Activated CD4-positive, CD25-positive, alpha-beta regulatory T cell treated with anti-CD3 and anti-CD28 coated beads, Interleukin-2, amount 50 U/mL, for 24 hours (primary cell): ENCODE measurements around the gene MYL1.

Experiments
- ATAC-seq, 2 donors: fragments of 150-1000 bp; cut with Tn5 transposase; one replicate each; pipeline ENCODE4 v1.10.0; 2021; ENCODE audit warnings: mild to moderate bottlenecking in 1 of 2, moderate library complexity in 1 of 2

The MYL1 gene

DNA sequence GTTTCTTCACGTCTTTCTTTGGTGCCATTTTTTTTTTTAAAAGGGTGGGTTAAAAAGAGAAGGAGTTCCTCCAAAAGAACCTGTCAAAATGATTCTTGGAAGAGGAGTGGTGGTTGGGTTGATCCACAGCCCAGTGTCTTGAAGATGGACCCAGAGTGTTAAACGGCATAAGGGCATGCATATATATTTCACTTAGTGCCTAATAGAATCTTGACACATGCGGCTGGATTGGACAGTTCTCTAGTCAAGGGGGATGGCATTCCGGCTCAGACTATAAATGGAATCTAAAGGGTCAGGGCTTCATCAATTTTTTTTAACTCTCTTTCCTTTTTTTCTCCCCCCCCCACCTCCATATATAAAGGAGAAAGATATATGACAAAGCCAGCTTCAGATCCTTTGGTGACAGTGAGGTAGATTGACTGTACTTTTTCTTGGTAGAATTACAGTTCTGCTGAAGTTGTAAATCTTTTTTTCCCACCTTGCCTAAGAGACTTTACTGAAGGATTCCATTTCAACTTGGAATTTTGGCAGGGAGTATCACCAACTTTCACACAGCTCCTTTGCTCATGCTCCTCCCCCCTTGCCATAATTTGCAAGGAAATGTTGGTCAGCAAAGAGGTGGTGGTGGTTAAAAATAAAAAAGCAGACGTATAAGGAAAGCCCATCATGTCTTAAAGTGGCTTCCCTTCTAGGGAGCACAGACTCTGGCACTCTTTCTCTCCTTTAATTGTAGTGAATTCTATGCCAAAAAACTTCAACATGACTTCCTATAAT, at the start of gene MYL1:
TSS of gene MYL1 (minus strand) at position 160 of the 774 bp plus-strand sequence. CDS start at position 28, 132 bp downstream.
- no peak for ATAC-seq

DNA sequence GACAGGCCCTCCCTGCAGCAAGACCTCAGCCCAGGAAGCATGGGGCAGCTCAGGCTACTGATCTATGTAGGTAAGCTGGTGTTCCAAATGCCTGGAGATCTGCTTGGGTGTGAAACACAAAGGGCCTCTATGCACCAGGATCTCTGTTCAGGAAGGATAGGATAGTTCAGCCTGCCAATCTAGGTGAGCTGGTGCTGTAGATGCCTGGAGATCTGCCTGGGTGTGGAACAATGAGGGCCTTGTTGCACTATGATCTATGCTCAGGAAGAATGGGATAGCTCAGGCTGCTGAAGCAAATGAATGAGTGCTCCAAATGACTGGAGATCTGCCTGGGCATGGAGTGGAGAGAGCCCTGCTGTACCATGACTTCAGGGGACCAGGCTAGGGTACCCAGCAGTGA, 48.9 kb upstream of the MYL1 start:
- ATAC-seq: no peak

DNA sequence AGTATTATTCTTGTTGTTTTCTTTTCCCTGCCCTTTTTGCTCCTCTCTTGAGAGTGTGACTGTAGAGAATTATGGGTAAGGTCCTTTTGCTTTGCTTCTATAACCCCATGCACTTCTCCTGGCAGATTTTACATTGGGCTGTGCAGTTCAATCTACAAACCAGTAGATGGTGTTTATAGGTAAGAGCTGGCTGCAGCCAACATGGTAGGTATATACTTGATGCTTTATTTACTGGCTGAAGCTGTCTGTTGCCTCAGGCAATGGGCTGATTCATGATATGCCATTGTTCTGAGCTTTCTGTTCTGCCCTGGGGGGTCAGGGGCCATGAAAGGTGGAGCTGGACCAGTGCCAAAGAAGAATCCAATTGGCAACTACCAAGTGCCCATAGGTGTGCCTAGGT, 48.3 kb upstream of the MYL1 start:
- no peak for ATAC-seq

DNA sequence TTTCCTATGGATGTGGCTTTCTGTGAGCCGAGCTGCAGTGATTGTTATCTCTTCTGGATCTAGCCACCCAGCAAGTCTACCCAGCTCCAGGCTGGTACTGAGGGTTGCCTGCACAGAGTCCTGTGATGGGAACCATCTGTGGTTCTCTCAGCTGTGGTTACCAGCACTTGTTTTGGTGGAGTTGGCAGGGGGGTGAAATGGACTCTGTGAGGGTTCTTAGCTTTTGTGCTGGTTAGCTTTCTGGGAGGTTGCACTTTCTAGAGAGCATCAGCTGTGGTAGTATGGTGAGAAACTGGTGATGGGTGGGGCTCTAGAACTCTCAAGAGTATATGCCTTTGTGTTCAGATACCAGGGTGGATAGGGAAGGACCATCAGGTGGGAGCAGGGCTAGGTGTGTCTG, 45.4 kb upstream of the MYL1 start:
- no peak for ATAC-seq

DNA sequence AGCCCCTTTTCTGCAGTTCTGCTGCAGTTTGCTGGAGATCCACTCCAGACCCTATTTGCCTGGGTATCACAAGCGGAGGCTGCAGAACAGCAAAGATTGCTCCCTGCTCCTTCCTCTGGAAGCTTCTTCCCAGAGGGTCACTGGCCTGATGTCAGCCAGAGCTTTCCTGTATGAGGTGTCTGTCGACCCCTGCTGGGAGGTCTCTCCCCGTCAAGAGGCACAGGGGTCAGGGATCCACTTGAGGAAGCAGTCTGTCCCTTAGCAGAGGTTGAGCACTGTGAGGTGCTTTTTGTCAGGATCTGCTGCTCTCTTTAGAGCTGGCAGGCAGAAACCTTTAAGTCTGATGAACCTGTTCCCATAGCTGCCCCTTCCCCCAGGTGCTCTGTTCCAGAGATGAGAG, 42.0 kb upstream of the MYL1 start:
- ATAC-seq: no peak

DNA sequence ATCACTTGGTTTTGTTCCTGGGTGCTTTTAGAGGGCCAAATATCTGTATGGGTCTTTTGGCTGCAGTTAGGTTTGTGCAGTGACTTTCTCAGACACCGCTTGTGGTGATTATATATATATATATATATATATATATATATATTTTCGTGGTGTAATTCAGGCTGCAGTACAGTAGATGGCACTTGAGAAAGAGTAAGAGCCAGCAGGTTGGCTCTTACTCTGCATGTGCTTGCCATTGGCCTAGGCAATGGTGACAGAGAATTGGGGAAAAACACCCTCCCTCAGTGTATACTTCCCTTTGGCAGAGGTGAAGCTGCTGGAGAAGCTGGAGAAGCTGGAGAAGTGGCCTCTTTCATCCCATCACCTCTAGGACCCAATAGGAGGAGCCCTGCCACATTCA, 22.2 kb upstream of the MYL1 start:
- ATAC-seq: no peak

DNA sequence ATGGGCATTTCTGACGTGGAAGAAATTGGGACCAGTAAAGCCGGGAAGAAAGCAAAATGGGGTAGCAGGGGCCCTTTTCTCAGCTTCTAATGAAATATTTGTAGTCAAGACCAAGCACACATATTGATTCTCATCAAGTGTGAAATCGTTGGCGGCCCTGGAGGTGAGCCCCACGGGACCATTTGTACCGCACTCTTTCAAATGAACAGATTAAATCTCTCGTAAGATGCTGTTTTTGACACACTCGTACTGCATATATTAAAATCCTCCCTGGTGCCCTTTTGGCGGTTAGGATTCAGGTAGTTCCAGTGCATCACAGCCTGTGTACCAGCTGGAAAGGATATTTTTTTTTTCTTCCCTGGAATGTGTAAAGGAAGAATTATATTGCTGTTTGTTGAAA, 9.9 kb upstream of the MYL1 start:
- no peak for ATAC-seq

DNA sequence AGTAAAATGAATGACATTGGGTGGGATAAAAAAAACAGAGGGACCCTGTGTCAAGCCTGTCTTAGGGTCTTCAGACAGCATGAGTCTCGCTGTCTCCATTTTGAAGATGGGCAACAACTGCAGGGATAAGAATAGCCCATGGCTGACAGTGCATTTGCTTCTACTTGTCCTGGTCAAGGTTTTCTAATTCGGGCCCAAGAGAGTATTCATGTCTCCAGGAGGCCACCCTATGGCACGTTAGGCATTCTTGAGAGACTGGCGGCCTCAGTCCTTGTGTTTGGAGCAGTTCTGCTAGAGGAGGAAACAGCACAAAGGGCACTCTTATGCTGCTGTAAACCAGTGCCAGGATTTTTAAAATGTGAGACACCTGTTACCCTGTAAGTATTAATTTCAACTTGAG, 9.5 kb upstream of the MYL1 start:
- ATAC-seq: no peak

DNA sequence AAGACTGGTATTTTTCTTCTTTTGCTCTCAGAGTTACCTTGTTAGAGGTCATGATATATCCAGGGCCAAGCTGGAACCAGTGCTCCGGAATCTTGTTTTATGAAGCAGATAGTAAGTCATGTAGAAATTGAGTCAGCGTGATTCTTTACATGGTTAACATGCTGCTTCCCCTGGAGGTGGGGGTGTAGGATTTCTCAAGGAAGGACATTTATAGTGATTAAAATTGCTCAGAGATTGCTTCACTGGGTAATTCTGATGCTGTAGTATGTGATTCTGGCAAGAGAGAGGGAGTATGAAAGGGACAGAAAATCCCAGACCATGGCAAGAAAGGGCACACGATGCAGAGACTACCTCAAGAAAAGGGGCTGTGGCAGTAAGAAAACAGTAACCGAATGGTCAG, 8.0 kb upstream of the MYL1 start:
- no peak for ATAC-seq

DNA sequence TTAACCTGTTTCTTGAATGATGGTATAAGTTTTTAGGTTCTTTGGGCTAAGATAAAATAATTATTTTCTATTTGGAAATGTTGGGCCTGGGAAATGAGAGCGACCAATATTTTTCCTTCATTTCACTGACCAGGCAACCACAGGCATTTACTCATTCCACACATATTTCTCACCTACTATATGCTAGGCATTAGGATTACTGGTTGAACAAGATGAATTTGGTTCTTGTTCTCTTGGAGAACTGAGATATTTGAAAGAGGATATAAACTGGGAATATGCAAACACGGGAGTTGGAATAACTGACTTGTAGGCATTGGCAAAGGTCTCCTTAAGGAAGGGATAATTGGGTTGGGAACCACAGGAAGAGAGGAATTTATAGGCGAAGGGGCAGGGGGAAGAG, 3.9 kb upstream of the MYL1 start:
- no peak for ATAC-seq

DNA sequence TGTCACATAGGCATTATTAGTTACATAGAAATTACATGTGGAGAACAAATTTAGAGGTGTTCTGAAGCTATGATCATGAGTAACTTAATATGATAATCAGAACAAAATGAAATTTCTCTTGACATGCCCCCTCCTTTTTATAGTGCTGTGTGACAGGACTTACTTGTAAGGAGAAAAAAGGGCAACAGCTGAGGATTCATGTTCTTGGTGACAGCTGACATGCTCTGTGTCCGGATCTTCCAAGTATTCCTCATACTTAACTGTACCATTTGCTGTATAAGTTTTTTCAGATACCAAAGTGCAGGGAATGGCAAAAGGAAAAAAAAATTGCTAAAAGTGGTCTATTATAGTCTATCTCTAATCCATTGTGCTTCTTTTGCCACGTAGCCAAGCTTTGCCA, 3.5 kb upstream of the MYL1 start:
- no peak for ATAC-seq

DNA sequence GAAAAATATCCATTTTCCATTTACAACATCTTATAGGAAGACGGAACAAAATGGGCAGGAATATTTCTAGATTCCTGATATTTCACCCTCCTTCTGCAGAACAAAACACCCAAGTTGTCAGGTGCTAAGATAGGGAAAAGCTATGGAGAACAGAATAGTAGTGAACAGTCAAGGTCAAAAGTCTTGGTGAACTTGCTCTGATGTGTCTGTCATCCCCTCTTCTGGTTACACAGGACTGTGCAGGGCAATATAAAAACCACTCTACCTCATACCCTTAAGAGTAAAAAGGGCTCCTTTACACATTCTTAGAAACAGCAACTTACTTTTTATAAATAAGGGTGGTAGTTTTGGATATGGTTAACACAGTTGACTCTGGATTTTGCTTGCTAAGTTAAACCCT, 4.4 kb downstream of the MYL1 start:
- no peak for ATAC-seq

DNA sequence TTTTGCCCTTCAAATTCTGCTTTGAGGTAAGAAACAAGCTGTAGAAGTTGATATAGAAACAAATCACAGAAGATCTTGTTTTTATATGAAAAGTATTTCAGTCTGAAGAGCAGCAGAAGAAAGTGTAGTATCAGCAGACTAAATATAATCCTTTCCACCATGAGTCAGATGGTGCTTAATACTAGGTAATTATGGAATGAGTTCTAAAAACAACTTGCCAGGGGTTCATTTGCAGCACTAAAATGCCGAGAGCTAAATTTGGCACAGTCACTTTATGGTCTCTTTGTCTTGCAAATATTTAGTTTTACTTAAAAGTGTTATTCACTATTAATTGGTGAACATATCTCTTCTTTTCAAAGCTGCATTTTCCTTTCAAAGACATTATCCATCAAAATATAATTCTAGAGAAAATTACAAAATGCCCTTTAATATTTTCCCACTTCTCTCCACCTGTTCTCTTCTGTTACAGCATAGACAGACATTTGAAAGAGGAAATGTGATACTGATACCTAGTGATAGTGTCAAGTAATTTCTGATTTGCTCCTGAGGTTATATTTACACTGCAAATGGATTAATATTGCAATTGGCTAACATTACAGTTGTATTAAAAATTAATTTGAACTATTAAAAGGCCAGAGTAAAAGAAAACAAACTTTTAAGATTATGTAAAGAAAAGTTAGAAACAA, 5.3 kb downstream of the MYL1 start:
- ATAC-seq: no peak

DNA sequence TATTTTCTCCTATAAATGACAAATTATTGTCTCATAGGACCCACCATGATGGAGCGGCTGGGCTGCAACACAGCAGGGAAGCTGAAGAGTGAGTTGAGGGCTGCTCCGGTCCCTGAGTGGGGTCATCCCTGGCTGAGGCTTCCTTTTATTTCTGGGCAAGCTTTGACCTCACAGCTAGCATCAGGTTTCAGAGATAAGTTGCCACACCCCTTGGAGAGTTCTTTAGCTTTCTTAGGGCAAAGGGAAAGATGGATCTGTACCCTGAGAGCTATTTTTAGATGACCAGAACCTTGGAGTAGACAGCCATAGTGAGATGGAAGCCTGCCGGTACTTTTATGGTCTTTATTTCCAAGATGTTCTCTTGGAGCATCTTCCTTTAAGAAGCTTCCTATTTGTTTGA, 11.5 kb downstream of the MYL1 start:
- ATAC-seq: no peak

DNA sequence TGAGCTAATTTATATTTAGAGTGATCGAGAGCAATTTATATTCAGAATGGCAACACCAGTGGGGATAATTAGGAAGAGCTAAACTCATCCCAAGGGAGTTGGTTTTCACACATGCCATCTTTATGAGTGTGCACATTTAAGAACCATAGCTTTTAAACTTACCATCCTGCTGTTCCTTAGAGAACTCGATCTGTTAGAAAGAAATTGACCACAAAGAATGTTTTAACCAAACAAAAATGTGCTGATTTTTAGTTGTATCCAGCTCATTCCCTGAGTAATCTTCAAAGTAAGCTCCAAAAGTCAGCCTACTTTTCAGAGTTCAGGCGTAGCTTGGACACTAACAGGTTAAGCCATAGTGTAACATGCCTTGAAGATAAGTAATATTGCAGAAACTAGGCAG, 12.6 kb downstream of the MYL1 start:
- no peak for ATAC-seq

DNA sequence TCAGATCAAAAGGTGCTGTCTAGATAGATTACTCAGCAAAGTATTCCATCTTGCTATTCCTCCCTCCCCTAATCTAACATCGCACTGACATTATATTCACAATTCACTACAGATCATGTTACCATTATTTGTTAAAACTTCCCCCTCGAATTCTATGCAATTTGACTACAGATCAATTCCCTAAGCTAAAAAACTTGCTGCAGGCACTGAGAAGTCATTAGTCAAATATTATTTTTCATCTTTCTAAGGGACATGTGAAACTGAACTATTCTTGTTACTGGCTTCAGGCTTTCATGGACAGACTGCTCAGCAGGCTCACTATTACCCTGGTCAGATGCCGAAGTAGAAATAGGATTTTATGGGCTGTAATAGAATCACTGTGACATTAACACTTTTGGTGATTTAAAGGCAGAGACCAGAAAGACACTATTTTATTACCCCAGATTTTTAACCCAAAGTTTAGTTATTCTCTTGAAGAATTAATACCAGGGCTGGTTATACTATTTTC, 15.1 kb downstream of the MYL1 start:
- no peak for ATAC-seq

DNA sequence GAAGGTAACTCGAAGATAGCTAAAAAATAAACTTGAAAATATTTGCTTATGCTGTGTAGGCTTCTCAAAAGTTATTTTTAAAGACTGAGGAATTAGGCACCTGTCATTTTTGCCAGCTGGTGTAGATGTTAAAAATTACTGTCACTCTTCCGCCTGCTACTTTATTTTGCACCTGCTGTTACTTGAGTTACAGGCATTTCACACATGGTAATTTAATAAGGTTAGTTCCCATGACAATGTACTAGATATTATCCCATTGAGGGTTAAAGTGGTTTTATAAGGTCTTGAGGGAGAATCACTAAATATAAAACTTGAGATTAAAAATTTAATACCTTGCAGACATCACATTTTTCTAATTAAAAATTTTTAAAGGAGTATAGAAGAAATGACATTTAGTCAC, 26.6 kb downstream of the MYL1 start:
- ATAC-seq: no peak

DNA sequence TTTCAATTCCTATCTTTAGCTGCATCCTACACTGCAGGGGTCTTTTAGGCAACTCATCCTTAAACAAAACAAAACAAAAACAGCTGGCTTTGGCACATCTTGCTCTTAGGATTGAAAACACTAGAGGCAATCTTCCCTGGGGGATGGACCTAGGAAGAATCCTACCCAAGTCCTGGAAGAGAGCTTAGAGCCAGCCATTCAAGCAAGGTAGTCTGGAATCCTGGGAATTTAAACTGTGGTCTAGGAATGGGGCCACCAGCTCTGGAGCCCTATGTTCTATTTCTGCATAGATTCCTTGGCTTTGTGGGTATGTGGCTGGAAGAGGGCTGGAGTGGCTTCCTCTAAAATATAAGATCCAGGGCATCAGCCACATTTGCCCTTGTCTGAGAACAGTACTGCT, 27.7 kb downstream of the MYL1 start:
- no peak for ATAC-seq

DNA sequence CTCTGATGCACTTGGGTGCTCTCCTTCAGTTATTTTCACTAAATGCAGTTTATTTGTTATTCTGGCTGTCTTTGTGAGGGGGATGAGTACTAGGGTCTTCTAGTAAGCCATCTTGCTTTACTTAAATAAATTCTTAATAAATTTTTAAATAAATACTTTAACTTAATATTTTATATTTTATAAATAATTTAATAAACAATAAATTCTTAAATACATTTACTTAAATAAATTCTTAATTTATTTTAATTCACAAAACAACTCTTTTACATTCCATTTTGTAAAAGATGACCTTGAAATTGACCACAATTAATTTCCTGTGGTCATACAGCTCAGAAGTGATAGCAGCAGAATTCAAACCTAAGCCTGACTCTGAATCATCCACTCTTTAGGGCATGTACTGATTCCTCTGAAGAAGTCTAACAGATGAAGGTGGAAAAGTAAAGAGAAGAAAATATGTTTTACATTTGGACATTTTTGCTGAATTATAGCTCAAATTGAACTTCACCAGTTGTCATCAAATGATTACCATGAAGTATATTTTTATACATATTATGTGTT, 28.8 kb downstream of the MYL1 start:
- ATAC-seq: no peak

DNA sequence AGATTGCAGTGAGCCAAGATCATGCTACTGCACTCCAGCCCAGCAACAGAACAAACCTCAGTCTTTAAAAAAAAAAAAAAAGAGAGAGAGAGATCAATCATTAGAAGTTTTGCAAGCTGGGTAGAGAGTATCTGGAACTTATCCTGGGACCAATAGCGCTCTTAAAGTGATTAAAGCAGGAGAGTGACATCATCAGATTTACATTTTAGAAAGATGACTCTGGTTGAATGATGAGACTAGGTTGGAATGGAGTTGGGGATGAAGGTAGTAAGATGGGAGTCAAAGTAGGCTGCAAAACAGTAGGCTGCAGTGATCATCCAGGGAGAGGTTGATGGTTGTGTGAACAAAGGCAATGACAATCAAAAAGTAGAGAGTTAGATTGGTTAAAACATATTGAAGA, 37.8 kb downstream of the MYL1 start:
- no peak for ATAC-seq

DNA sequence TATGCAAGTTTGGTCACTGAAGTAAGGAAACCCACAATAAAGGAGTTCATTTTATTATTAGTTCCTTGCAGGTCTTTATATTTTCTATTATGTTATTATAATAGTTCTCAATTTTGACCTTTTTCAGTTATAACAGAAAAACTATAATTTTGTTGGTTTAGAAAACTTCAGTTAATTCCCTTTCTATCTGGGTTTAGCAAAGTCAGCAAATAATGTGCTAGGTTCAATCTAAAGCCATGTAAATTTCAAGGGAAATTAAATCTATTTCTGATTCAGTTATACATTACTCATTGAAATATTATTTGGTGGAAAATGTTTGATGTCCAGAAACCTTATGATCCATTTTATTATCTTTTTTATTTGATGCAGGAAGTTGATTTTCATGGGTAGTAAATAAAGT, 43.7 kb downstream of the MYL1 start:
- no peak for ATAC-seq

DNA sequence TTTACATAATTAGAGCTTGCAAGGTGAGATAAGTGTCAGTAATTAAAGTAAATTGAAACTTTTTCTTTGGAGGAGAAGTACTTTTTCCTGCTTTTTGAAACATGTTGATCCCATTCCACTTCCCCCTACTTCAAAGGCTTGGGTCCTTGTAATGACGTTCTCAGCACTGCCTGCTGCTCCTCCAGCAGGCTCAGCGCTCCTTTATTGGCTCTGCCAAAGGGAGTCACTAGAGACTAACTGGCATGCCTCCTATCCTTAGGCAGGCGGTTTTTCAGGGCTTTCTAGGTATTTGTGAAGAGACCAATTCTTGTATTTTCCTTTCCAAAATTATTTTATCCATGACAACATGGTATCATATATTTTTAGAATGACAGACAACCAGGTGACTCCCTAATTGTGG, 45.8 kb downstream of the MYL1 start:
- ATAC-seq: no peak

DNA sequence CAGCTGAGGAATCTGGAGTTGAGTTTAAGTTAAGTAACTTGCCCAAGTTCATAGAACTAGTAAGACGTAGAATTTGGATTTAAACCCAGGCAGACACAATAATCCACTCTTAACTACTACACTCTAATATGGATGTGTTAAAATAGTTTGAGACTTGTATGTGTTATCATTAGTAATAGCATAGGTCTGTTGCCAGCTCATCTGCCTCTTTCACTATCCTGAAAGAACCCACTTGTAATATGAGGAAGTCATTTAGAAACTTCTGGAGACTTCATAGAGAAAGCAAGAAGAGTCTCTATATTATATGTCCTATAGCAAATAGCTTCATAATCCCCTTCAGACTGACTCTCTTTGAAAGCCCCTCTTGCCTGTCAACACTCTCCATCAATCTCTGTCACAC, 46.7 kb downstream of the MYL1 start:
- no peak for ATAC-seq

DNA sequence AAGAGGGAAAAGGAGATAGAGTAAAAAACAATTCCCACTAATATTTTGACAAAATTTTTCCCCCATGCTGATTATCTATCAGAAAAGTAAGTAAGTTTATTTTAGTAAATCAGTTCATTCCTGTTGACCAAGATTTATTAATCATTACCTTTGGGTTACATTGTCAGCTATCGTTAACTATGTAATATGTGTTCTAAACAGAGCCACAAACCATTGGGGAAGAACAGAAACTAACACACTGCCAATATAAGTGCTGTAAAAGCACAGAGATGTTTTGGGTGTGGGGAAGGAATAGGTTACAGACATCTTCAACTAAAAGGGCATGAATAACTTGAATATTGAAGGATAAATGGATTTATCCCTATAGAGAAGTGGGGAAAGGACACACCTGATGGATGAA, 47.3 kb downstream of the MYL1 start:
- no peak for ATAC-seq
